Measurements from ENCODE around the gene APBB2. TPM values are rescaled to one million over a fixed set of nuclear protein-coding genes. Genes with fewer than 3 reads are reported as not detected.

Gene APBB2
- total RNA-seq, 1 experiment from 2014 or later = 46.0 TPM

- POLR2A ChIA-PET (ENCODE audit: unreplicated experiment) = interaction anchor here (0.7 kb wide), 1 partner anchor 38 kb away, joined by 3 read pairs; no protein-coding TSS in a partner anchor
Observed at GRCh38 chr4:40980318-40980883, 233.9 kb downstream of the APBB2 start.

GRCh38 chr4:40978548-40978947 is 235.8 kb downstream of the APBB2 start:
- H3K4me3 ChIP-seq = no peak overlapping the region
- no peaks in the 10 kb centered on the region for H3K27me3 ChIP-seq (ENCODE audit: insufficient read depth, low read depth)
- TF ChIP-seq CTCF (conservative IDR thresholded peaks at IDR 0.05) = no peak
- TF ChIP-seq EZH2 (IDR thresholded peaks at IDR 0.05; ENCODE audit: low read depth) = no peak
- intact Hi-C loops (cut with micrococcal nuclease; ENCODE audit: unreplicated experiment) = no loop called here
- ChIA-PET CTCF (no interaction called here), POLR2A (ENCODE audit: unreplicated experiment) (interaction anchor here (0.6 kb wide), 1 partner anchor 98 kb away, joined by 3 read pairs; no protein-coding TSS in a partner anchor)
- no peak overlapping the region for H3K27ac ChIP-seq
- no peaks in the 10 kb centered on the region for H3K79me2 ChIP-seq (ENCODE audit: low read depth)
- no peak overlapping the region for H3K4me2 ChIP-seq
- peaks cover 6% of the 10 kb centered on the region; the same call in 1 of the 2 replicates for H3F3A ChIP-seq (ENCODE audit: insufficient read depth, low read depth)
- no peaks in the 10 kb centered on the region for H3K9me2 ChIP-seq (ENCODE audit: insufficient read depth)
- peaks cover 4% of the 10 kb centered on the region; the same call in 1 of the 2 replicates for H3K4me1 ChIP-seq (replicated peaks; ENCODE audit: insufficient read depth)
- H2AFZ ChIP-seq = no peak overlapping the region
- H3K9me3 ChIP-seq (ENCODE audit: insufficient read depth, low read depth) = no peaks in the 10 kb centered on the region
- H3K36me3 ChIP-seq (ENCODE audit: low read depth) = no peaks in the 10 kb centered on the region
- BruUV-seq (replicated peaks) = no TSS peak
- no peaks in the 10 kb centered on the region for H4K20me1 ChIP-seq (ENCODE audit: insufficient read depth)
- no peak for DNase-seq

More at GRCh38 chr4:40980318-40980883, 233.9 kb downstream of the APBB2 start:
- CTCF ChIA-PET = no interaction called here
- Histone ChIP-seq H3K27ac (no peak overlapping the region), H3K36me3 (ENCODE audit: low read depth) (no peaks in the 10 kb centered on the region), H3K4me1 (replicated peaks; ENCODE audit: insufficient read depth) (peaks cover 4% of the 10 kb centered on the region; the same call in 1 of the 2 replicates), H2AFZ (no peak overlapping the region), H3K4me3 (no peak overlapping the region), H3K4me2 (no peak overlapping the region), H3K9me3 (ENCODE audit: insufficient read depth, low read depth) (no peaks in the 10 kb centered on the region), H3K79me2 (ENCODE audit: low read depth) (no peaks in the 10 kb centered on the region), H3K27me3 (ENCODE audit: insufficient read depth, low read depth) (no peaks in the 10 kb centered on the region), H3K9me2 (ENCODE audit: insufficient read depth) (no peaks in the 10 kb centered on the region), H3F3A (ENCODE audit: insufficient read depth, low read depth) (peaks cover 6% of the 10 kb centered on the region; the same call in 1 of the 2 replicates), H4K20me1 (ENCODE audit: insufficient read depth) (no peaks in the 10 kb centered on the region)
- intact Hi-C loops (cut with micrococcal nuclease; ENCODE audit: unreplicated experiment) = loop anchor here (1.0 kb wide), 1 partner anchor 234 kb away; the partner anchor contains the start of gene APBB2
- no TSS peak for BruUV-seq (replicated peaks)
- no peak for DNase-seq
- no peak for TF ChIP-seq EZH2 (IDR thresholded peaks at IDR 0.05; ENCODE audit: low read depth)
- peak; percentile 51 for TF ChIP-seq CTCF (conservative IDR thresholded peaks at IDR 0.05)

GRCh38 chr4:40976343-40976742 is 238.0 kb downstream of the APBB2 start:
- H3K4me1 ChIP-seq (replicated peaks; ENCODE audit: insufficient read depth) = peaks cover 4% of the 10 kb centered on the region; the same call in 1 of the 2 replicates

More at GRCh38 chr4:40976343-40976742, 238.0 kb downstream of the APBB2 start:
- intact Hi-C loops (cut with micrococcal nuclease; ENCODE audit: unreplicated experiment) = loop anchor here (1.0 kb wide), 1 partner anchor 236 kb away; no protein-coding TSS in a partner anchor
- no peaks in the 10 kb centered on the region for H3K9me3 ChIP-seq (ENCODE audit: insufficient read depth, low read depth)
- H3K79me2 ChIP-seq (ENCODE audit: low read depth) = no peaks in the 10 kb centered on the region
- ChIA-PET CTCF (interaction anchor here (0.7 to 1.3 kb wide), 9 partner anchors 13 to 238 kb away, joined by 3 to 6 read pairs (median 4); partner anchors contain the start of gene APBB2), POLR2A (ENCODE audit: unreplicated experiment) (interaction anchor here (0.7 kb wide), 1 partner anchor 228 kb away, joined by 4 read pairs; no protein-coding TSS in a partner anchor)
- H3K9me2 ChIP-seq (ENCODE audit: insufficient read depth) = no peaks in the 10 kb centered on the region
- peaks cover 6% of the 10 kb centered on the region; the same call in 1 of the 2 replicates for H3F3A ChIP-seq (ENCODE audit: insufficient read depth, low read depth)
- peak; percentile 86 for TF ChIP-seq CTCF (conservative IDR thresholded peaks at IDR 0.05)
- no peak for TF ChIP-seq EZH2 (IDR thresholded peaks at IDR 0.05; ENCODE audit: low read depth)
- no peaks in the 10 kb centered on the region for H4K20me1 ChIP-seq (ENCODE audit: insufficient read depth)
- no peaks in the 10 kb centered on the region for H3K27me3 ChIP-seq (ENCODE audit: insufficient read depth, low read depth)
- DNase-seq = peak; percentile 38 to 63
- H3K27ac ChIP-seq = no peak overlapping the region
- no peak overlapping the region for H2AFZ ChIP-seq
- no peak overlapping the region for H3K4me3 ChIP-seq
- no peaks in the 10 kb centered on the region for H3K36me3 ChIP-seq (ENCODE audit: low read depth)
- no TSS peak for BruUV-seq (replicated peaks)
- H3K4me2 ChIP-seq = no peak overlapping the region
